DMS153 (cell line): ENCODE measurements around the gene PGM1.
A peak's percentile ranks its signal among the peaks of the same experiment; 100 is the strongest.

Source experiments
- DNase-seq: peaks from one replicate; lab custom pipeline; 2025; lab: John Stamatoyannopoulos, UW

Gene PGM1

GRCh38 chr1:63601061-63601460, 7.8 kb downstream of the PGM1 start:
- no peak for DNase-seq

GRCh38 chr1:63601463-63601862, 8.3 kb downstream of the PGM1 start:
- DNase-seq: no peak

- DNase-seq: no peak
These were observed 8.7 kb downstream of the PGM1 start for GRCh38 chr1:63601912-63602311.

- DNase-seq: no peak
These were observed 9.4 kb downstream of the PGM1 start for GRCh38 chr1:63602629-63603028.

GRCh38 chr1:63603810-63604209, 10.6 kb downstream of the PGM1 start:
- no peak for DNase-seq

- no peak for DNase-seq
These were observed 14.1 kb downstream of the PGM1 start for GRCh38 chr1:63607322-63607721.

GRCh38 chr1:63611231-63611630, 18.0 kb downstream of the PGM1 start:
- no peak for DNase-seq

- no peak for DNase-seq
These were observed 19.4 kb downstream of the PGM1 start for GRCh38 chr1:63612564-63612963.

GRCh38 chr1:63612971-63613370, 19.8 kb downstream of the PGM1 start:
- DNase-seq: no peak

GRCh38 chr1:63615768-63616420, 22.7 kb downstream of the PGM1 start:
- DNase-seq: peak; percentile 16

- no peak for DNase-seq
These were observed 24.2 kb downstream of the PGM1 start for GRCh38 chr1:63617450-63617849.

GRCh38 chr1:63618011-63618410, 24.8 kb downstream of the PGM1 start:
- no peak for DNase-seq

- DNase-seq: no peak
These were observed 26.3 kb downstream of the PGM1 start for GRCh38 chr1:63619558-63619957.

GRCh38 chr1:63620671-63621070, 27.5 kb downstream of the PGM1 start:
- DNase-seq: no peak

- no peak for DNase-seq
These were observed 27.9 kb downstream of the PGM1 start for GRCh38 chr1:63621075-63621474.

- DNase-seq: no peak
These were observed 28.5 kb downstream of the PGM1 start for GRCh38 chr1:63621698-63622097.

GRCh38 chr1:63622849-63623566, 29.8 kb downstream of the PGM1 start:
- DNase-seq: no peak

- DNase-seq: no peak
These were observed 30.7 kb downstream of the PGM1 start for GRCh38 chr1:63623952-63624351.

GRCh38 chr1:63624911-63625310, 31.7 kb downstream of the PGM1 start:
- no peak for DNase-seq

- no peak for DNase-seq
These were observed 33.0 kb downstream of the PGM1 start for GRCh38 chr1:63626222-63626621.

GRCh38 chr1:63628607-63629006, 35.4 kb downstream of the PGM1 start:
- no peak for DNase-seq

GRCh38 chr1:63630238-63630637, 37.0 kb downstream of the PGM1 start:
- no peak for DNase-seq

- DNase-seq: no peak
These were observed 37.5 kb downstream of the PGM1 start for GRCh38 chr1:63630666-63631065.

GRCh38 chr1:63632110-63632509, 38.9 kb downstream of the PGM1 start:
- DNase-seq: no peak
